GM12801 (cell line): Measurements from ENCODE around the gene HDAC2.

Experiments used
- TF ChIP-seq, protein P1 (sequence below): IDR thresholded peaks from one replicate; pipeline ENCODE4 v1.5.1; 2011; ENCODE audit warnings: control low read depth; ENCODE audit not compliant: insufficient read length; ENCODE audit errors: extremely low read depth

Gene HDAC2

DNA sequence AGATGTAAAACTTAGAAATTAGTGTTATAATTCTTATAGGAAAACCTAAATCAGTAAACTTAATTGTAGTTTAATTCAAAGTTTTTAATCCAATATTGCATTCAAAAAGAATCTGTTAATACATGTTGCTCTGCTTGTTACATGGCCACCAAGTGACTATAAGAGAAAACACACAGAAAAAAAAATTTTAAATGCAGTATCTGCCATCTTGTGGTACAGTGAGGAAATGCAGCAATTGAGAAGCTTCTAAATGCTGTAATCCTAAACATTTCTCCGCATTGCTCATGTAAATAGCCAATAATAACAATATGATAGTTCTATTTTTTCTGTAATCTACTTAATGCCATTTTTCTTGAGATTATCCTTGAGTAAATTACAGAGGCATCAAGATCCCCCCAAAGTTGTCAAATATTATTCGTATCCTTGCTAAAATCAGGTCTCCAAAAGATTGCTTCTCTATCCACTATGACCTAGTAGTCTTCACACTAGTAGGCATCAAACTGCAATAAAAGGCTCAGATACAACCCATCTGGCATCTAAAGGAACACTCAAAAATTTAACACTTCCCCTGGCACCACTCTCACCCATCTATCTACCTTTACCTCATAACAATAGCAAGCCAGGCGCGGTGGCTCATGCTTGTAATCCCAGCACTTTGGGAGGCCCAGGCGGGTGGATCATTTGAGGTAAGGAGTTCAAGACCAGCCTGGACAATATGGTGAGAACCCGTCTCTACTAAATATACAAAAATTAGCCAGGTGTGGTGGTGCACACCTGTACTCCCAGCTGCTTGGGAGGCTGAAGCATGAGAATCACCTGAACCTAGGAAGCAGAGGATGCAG, 34.6 kb downstream of the HDAC2 start:
- TF ChIP-seq, protein P1, sequence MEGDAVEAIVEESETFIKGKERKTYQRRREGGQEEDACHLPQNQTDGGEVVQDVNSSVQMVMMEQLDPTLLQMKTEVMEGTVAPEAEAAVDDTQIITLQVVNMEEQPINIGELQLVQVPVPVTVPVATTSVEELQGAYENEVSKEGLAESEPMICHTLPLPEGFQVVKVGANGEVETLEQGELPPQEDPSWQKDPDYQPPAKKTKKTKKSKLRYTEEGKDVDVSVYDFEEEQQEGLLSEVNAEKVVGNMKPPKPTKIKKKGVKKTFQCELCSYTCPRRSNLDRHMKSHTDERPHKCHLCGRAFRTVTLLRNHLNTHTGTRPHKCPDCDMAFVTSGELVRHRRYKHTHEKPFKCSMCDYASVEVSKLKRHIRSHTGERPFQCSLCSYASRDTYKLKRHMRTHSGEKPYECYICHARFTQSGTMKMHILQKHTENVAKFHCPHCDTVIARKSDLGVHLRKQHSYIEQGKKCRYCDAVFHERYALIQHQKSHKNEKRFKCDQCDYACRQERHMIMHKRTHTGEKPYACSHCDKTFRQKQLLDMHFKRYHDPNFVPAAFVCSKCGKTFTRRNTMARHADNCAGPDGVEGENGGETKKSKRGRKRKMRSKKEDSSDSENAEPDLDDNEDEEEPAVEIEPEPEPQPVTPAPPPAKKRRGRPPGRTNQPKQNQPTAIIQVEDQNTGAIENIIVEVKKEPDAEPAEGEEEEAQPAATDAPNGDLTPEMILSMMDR = no peak

DNA sequence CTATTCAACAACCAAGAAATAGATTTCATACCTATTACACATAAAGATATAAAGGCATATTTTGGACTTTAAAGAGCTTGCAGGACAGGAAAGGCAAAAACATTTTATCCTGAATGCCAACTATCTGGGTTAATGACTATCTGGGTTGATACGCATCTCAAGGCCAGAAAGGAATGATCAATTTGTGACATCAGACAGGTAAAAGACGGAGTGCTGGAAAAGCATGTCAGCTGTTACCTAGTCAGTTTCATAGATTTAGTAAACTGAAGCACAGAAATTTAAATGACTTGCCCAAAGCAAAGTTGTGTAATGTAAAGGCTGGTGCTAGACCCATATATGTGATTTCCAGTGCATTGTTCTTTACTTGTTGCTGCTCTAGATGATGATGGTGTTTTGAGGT, 36.8 kb downstream of the HDAC2 start:
- TF ChIP-seq, protein P1 = no peak

DNA sequence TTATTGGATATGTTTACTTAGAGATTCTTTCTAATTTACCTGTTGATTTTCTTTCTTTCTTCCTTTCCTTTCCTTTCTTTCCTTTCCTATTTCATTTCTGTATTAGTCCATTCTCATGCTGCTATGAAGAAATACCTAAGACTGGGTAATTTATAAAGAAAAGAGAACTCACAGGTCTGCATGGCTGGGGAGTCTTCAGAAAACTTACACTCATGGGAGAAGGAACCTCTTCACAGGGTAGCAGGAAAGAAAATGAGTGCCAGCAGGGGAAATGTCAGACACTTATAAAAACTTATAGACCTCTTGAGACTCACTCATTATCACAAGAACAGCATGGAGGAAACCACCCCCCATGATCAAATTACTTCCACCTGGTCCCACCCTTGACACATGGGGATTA, 40.8 kb downstream of the HDAC2 start:
- TF ChIP-seq, protein P1 = no peak

DNA sequence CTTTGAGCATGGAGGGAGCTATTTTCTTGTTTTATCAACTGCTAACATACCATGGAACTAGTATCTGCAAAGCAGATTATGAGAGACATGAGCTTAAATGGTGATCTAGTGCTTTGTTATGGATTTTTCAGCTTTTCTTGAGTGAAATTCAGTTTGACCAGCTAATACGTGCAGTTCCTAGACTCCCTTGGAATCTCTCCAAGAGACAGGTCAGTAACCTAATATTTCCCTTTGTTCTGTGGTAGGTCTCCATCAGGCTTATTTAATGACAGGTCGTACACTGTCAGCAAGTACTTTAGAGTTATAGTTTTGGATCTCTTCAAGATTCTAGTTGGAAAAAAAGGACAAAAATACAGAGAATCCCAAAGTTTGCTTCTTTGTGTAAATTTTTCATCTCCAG, 43.9 kb downstream of the HDAC2 start:
- TF ChIP-seq, protein P1 = no peak

DNA sequence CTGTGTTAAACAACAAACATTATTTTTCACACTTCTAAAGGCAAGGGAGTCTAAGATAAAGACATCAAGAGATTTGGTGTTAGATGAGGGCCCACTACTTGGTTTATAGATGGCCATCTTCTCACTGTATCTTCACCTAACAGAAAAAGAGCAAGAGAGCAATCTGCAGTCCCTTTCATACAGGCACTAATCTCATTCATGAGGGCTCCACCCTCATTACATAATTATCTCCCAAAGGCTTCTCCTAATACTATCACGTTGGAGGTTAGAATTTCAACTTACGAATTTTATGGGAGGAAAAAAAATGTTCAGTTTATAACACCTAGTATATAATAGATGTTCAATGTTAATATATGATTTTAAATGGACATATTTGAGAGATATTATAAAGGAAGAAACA, 45.6 kb downstream of the HDAC2 start:
- TF ChIP-seq, protein P1 = no peak

DNA sequence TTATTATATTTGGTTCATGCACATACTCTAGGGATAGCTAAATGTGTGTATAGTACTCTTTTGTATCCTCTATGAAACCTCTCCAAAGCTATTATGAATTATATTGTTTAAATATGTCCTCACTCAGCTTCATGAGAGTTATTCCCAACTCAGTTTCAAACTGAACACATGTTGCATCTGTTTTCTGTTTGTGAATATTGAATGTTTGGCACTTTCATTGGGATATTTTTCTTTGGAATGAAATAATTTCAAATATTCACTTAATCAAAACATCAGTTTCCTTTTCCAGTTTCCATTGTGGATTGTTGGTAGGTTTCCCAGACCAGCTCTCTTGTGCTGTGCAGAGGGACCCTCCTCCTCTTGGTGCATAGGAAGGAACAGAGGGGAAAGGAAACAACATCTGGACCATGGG, 46.6 kb downstream of the HDAC2 start:
- TF ChIP-seq, protein P1 = no peak

DNA sequence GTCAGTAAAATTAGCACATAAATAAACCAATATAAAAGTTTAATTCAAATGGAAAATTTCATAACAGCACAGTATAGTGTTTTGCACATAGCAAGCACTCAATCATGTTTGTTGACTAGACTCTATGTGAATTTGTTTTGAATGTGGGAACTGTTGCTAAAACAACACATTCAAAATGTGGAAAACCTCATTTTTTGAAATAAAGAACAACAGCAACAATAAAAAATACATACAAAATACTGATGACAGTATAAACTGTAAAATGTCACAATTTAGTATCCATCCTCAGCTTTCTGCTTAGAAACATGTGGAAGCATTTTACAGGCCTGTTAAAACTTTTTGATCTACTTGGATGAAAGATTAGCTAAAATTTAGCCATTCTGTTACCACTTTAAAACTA, 47.4 kb downstream of the HDAC2 start:
- TF ChIP-seq, protein P1 = no peak
